Esophagus squamous epithelium (tissue), 4 donors: ENCODE measurements around the gene HAS3.

Source experiments
- POLR2A ChIP-seq, 4 donors: fragments of 450-650 bp; IDR thresholded peaks; one replicate each; pipeline ENCODE4 v1.6.1; 2017; ENCODE audit warnings: antibody characterized with exemption in 4 of 4, mild to moderate bottlenecking in 4 of 4, moderate library complexity in 3 of 4
- TF ChIP-seq, protein P1 (sequence below), 6 experiments: fragments of 450-650 bp in 4 of 6; fragments of 200-600 bp in 2 of 6; sonication (generic) in 2 of 6; IDR thresholded peaks; one replicate each; pipeline ENCODE4 v1.5.1; 2016 to 2019; ENCODE audit warnings: antibody characterized with exemption in 6 of 6, mild to moderate bottlenecking in 4 of 6, moderate library complexity in 4 of 6

DNA sequence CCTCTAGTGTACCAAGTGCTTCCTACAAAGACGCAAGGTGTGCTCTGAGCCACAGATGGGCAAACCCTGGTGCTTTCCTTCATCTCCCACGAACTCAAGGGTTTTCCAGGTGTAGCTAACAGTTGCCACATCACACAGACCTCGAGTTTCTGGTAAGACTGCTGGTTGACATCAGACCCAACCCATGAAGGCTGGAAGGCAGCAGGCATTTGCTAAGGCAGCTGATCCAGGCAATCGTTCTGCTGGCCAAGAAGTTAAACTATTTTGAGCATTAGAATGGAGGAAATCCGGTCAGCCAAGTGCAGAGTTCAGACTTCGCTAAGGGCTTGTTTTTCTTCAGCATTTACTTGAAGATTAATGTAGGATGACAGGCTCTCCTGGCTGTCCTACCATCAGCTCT lies 11.5 kb downstream of the HAS3 start:
- TF ChIP-seq, protein P1, sequence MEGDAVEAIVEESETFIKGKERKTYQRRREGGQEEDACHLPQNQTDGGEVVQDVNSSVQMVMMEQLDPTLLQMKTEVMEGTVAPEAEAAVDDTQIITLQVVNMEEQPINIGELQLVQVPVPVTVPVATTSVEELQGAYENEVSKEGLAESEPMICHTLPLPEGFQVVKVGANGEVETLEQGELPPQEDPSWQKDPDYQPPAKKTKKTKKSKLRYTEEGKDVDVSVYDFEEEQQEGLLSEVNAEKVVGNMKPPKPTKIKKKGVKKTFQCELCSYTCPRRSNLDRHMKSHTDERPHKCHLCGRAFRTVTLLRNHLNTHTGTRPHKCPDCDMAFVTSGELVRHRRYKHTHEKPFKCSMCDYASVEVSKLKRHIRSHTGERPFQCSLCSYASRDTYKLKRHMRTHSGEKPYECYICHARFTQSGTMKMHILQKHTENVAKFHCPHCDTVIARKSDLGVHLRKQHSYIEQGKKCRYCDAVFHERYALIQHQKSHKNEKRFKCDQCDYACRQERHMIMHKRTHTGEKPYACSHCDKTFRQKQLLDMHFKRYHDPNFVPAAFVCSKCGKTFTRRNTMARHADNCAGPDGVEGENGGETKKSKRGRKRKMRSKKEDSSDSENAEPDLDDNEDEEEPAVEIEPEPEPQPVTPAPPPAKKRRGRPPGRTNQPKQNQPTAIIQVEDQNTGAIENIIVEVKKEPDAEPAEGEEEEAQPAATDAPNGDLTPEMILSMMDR (IDR thresholded peaks at IDR 0.05) = no peak
- no peak for TF ChIP-seq POLR2A (IDR thresholded peaks at IDR 0.05)
